Astrocyte of the spinal cord (primary cell): ENCODE measurements around the gene CEP72.

ENCODE experiments used
- DNase-seq: peaks from one replicate; pipeline ENCODE4 v3.0.0; 2011; ENCODE audit warnings: low read depth, low spot score
- H3K4me3 ChIP-seq: 2 replicates; pipeline ENCODE4 v1.5.1; 2011; ENCODE audit warnings: low read depth, mild to moderate bottlenecking, low read length, moderate library complexity
- in situ Hi-C: cut with HindIII; loops from 2 replicates; pipeline ENCODE4 v1.10.0; 2017; ENCODE audit warnings: low sequenced_read_pairs
- TF ChIP-seq, protein P1 (sequence below): IDR thresholded peaks from 2 replicates; pipeline ENCODE4 v1.5.1; 2012; ENCODE audit warnings: low read depth, mild to moderate bottlenecking, low read length, inconsistent platforms

Gene CEP72

DNA sequence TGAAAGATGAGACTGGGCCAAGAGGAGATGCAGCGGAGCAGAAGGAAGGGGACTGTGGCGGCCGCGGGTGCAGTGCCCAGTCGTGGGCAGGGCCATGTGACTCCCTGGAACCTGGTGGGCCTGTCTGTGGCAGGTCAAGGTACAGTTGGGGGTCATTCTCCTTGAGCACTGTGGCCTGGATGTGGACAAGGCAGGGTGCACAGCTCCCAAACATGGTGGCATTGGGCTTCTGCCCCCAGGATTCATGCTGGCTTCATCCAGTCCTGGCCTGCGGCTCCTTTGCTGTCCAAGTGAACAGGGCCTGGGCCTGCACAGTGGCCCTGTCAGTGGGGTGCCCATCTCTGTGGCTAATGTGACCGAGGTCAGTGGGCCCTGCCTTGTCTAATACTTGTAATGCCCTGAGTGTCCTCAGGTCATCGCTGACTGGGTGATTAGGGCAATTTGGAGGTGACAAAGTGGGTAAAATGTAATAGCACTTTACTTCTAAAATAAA, 39.9 kb downstream of the CEP72 start:
- TF ChIP-seq, protein P1, sequence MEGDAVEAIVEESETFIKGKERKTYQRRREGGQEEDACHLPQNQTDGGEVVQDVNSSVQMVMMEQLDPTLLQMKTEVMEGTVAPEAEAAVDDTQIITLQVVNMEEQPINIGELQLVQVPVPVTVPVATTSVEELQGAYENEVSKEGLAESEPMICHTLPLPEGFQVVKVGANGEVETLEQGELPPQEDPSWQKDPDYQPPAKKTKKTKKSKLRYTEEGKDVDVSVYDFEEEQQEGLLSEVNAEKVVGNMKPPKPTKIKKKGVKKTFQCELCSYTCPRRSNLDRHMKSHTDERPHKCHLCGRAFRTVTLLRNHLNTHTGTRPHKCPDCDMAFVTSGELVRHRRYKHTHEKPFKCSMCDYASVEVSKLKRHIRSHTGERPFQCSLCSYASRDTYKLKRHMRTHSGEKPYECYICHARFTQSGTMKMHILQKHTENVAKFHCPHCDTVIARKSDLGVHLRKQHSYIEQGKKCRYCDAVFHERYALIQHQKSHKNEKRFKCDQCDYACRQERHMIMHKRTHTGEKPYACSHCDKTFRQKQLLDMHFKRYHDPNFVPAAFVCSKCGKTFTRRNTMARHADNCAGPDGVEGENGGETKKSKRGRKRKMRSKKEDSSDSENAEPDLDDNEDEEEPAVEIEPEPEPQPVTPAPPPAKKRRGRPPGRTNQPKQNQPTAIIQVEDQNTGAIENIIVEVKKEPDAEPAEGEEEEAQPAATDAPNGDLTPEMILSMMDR: no peak
- no peak overlapping the region for H3K4me3 ChIP-seq
- in situ Hi-C loops: no loop called here
- no peak for DNase-seq

DNA sequence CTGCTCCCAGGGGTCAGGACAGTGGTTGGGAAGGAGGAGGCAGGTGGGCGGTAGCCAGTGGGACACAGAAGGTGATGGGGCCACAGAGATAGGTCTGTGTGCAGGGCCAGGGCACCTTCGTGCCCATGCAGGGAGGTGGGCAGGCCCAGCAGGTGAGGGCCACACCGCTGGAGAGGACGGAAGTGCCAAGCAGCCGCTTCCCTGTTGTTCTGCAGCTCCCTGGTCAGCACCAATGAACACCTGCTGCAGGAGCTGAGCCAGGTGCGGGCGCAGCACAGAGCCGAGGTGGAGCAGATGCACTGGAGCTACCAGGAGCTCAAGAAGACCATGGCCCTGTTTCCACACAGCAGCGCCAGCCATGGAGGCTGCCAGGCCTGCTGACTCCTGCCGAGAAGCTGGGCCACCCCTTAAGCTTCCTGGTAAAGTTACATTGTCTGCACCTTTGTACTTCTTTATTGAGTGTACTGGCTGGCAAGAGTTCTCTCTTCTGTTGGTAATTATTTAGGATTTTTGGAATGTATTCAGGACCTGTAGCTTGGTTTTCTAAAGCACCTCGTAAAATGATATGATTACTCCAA, 40.7 kb downstream of the CEP72 start:
- no peak overlapping the region for H3K4me3 ChIP-seq
- no peak for DNase-seq
- TF ChIP-seq, protein P1: no peak
- in situ Hi-C loops: no loop called here

DNA sequence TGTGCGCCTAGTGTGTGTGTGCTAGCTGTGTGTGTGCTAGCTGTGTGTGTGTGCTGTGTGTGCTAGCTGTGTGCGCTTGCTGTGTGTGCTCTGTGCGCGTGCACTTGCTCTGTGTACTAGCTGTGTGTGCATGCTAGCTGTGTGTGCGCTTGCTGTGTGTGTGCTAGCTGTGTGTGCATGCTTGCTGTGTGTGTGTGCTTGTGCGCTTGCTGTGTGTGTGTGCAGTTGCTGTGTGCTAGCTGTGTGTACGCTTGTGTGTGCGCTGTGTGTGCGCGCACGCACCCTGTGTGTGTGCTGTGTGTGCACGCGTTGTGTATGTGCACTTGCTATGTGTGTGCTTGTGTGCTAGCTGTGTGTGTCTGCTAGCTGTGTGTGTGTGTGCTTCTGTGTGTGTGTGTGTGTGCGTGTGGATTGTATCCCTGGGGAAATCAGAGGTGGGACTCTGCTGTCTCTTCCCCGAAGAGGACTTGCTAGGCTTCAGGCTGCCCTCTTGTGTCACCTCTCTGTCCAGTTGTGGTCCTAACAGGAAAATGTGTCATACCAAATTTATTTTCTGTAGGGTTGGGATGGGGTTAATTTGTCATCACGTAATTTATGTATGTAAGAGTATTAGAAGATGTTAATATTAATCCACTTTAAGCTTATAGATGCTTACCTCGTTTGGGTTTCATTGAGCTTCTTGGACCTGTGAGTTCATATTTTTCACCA, 42.1 kb downstream of the CEP72 start:
- no peak overlapping the region for H3K4me3 ChIP-seq
- DNase-seq: no peak
- in situ Hi-C loops: no loop called here
- TF ChIP-seq, protein P1: no peak

DNA sequence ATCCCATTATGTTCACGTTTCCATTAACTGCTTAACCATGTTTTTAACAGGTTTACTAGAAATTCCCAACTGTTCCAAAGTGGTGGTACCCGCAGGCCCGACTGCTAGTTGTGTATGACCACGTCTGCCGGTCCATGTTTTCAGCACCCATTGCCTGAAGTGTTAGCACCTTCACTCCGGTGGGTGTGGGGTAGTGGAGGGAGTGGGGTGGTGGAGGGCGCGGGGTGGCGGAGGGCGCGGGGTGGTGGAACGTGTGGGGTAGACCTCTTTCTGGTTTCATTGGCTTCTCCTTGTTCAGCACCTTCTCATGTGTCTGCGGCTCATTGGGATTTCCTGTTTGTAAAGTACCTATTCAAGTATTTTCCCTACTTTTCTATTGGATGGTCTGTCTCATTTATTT, 43.3 kb downstream of the CEP72 start:
- in situ Hi-C loops: no loop called here

DNA sequence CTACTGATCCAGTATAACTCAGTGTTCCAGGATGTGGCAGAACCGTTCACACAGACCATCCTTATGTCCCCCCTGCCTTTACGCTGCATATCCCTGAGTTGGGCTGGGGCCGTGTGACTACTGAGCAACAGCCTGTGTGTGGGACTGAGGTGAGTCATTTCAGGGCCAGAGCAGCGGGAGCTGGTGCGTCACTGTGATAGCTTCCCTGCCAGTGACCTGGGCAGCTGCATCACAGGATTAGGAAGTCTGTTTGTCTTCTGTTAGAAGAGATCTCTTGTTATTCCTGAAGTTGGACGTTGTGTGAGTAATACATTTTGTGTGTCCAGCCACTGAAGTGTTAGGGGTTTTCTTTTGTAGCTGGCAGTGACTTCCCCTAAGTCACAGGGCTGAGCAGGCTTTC, 45.4 kb downstream of the CEP72 start:
- TF ChIP-seq, protein P1: no peak
- H3K4me3 ChIP-seq: no peak overlapping the region
- in situ Hi-C loops: no loop called here
- DNase-seq: peak; percentile 93

More for the DNA sequence above, 43.3 kb downstream of the CEP72 start:
- TF ChIP-seq, protein P1: no peak
- DNase-seq: no peak
- H3K4me3 ChIP-seq: no peak overlapping the region

DNA sequence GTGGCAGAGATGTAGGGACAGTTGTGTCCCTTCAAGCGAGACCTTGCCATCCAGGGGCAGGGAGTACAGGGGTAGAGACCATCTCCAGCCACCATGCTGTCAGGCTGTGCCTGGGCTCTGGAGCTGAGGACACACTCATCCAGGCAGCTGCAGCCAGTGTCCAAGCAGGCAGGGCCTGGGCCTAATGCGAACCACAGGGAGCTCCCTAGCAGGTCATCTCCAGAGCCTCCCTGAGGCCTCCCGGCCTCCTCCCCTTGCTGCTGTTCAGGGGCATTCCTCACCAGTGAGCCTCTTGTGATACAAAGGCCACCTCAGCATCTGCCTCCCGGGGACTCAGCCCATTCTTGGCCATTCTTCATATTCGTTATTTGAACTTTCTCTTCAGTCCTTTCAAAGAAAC, 46.0 kb downstream of the CEP72 start:
- TF ChIP-seq, protein P1: no peak
- no peak overlapping the region for H3K4me3 ChIP-seq
- in situ Hi-C loops: no loop called here
- peak; percentile 12 for DNase-seq
